Measurements from ENCODE around the gene PAM16.

The PAM16 gene

GRCh38 chr16:4382795-4383357 is 31.8 kb upstream of the PAM16 start:
- Histone ChIP-seq H3K36me3 (ENCODE audit: control insufficient read depth in 4 of 4, insufficient read depth in 4 of 4, low read length in 3 of 4) (peaks cover 5 to 63% (median 41%) of the 10 kb centered on the region in 4 experiments), H3K27ac (ENCODE audit: insufficient read depth in 1 of 2, low read depth in 1 of 2, low read length in 2 of 2, poor library complexity in 1 of 2, severe bottlenecking in 2 of 2) (no peak overlapping the region), H3K9me3 (ENCODE audit: control extremely low read depth in 1 of 5, control insufficient read depth in 4 of 5, insufficient read depth in 2 of 5, low read depth in 1 of 5, low read length in 4 of 5) (no peaks in the 10 kb centered on the region), H3K4me1 (ENCODE audit: control extremely low read depth in 1 of 4, control insufficient read depth in 4 of 4, insufficient read depth in 4 of 4, low read length in 3 of 4) (peaks cover 0 to 4% (median 0%) of the 10 kb centered on the region in 4 experiments), H3K27me3 (replicated peaks in 2 of 5; ENCODE audit: control insufficient read depth in 4 of 5, insufficient read depth in 5 of 5, low read length in 4 of 5) (no peaks in the 10 kb centered on the region), H3K4me3 (ENCODE audit: control insufficient read depth in 1 of 7, extremely low read depth in 1 of 7, insufficient read depth in 4 of 7, low read depth in 2 of 7, low read length in 6 of 7) (no peak overlapping the region)
- no peak for DNase-seq
- 99% methylated on average over 11 of the region's 21 CpGs for WGBS (ENCODE audit: insufficient coverage)
- CTCF ChIA-PET: no interaction called here
- POLR2A ChIA-PET: interaction anchor here (0.6 to 1.0 kb wide), 2 partner anchors 22 to 34 kb away, joined by 3 to 4 read pairs; no protein-coding TSS in a partner anchor

GRCh38 chr16:4381935-4382794 is 31.0 kb upstream of the PAM16 start:
- ChIA-PET CTCF (interaction anchor here (1.1 kb wide), 1 partner anchor 18 kb away, joined by 3 read pairs; no protein-coding TSS in a partner anchor), POLR2A (interaction anchor here (0.6 to 1.0 kb wide), 2 partner anchors 21 to 33 kb away, joined by 3 to 4 read pairs; no protein-coding TSS in a partner anchor)

GRCh38 chr16:4381072-4381934 is 30.2 kb upstream of the PAM16 start:
- Histone ChIP-seq H3K4me1 (ENCODE audit: control extremely low read depth in 1 of 4, control insufficient read depth in 4 of 4, insufficient read depth in 4 of 4, low read length in 3 of 4) (peaks cover 0 to 4% (median 0%) of the 10 kb centered on the region in 4 experiments), H3K27me3 (replicated peaks in 2 of 5; ENCODE audit: control insufficient read depth in 4 of 5, insufficient read depth in 5 of 5, low read length in 4 of 5) (no peaks in the 10 kb centered on the region), H3K9me3 (ENCODE audit: control extremely low read depth in 1 of 5, control insufficient read depth in 4 of 5, insufficient read depth in 2 of 5, low read depth in 1 of 5, low read length in 4 of 5) (no peaks in the 10 kb centered on the region), H3K4me3 (ENCODE audit: control insufficient read depth in 1 of 7, extremely low read depth in 1 of 7, insufficient read depth in 4 of 7, low read depth in 2 of 7, low read length in 6 of 7) (no peak overlapping the region), H3K36me3 (ENCODE audit: control insufficient read depth in 4 of 4, insufficient read depth in 4 of 4, low read length in 3 of 4) (peaks cover 2 to 61% (median 33%) of the 10 kb centered on the region in 4 experiments), H3K27ac (ENCODE audit: insufficient read depth in 1 of 2, low read depth in 1 of 2, low read length in 2 of 2, poor library complexity in 1 of 2, severe bottlenecking in 2 of 2) (no peak overlapping the region)
- ChIA-PET POLR2A (interaction anchor here (1.0 kb wide), 1 partner anchor 20 kb away, joined by 3 read pairs; no protein-coding TSS in a partner anchor), CTCF (interaction anchor here (1.1 kb wide), 1 partner anchor 19 kb away, joined by 3 read pairs; no protein-coding TSS in a partner anchor)
- 96% methylated on average over 58 of the region's 59 CpGs for WGBS (ENCODE audit: insufficient coverage)
- no peak for DNase-seq

More at GRCh38 chr16:4381935-4382794, 31.0 kb upstream of the PAM16 start:
- H3K27me3 ChIP-seq (replicated peaks in 2 of 5; ENCODE audit: control insufficient read depth in 4 of 5, insufficient read depth in 5 of 5, low read length in 4 of 5): no peaks in the 10 kb centered on the region
- H3K36me3 ChIP-seq (ENCODE audit: control insufficient read depth in 4 of 4, insufficient read depth in 4 of 4, low read length in 3 of 4): peaks cover 3 to 63% (median 39%) of the 10 kb centered on the region in 4 experiments
- H3K9me3 ChIP-seq (ENCODE audit: control extremely low read depth in 1 of 5, control insufficient read depth in 4 of 5, insufficient read depth in 2 of 5, low read depth in 1 of 5, low read length in 4 of 5): no peaks in the 10 kb centered on the region
- no peak overlapping the region for H3K4me3 ChIP-seq (ENCODE audit: control insufficient read depth in 1 of 7, extremely low read depth in 1 of 7, insufficient read depth in 4 of 7, low read depth in 2 of 7, low read length in 6 of 7)
- no peak overlapping the region for H3K27ac ChIP-seq (ENCODE audit: insufficient read depth in 1 of 2, low read depth in 1 of 2, low read length in 2 of 2, poor library complexity in 1 of 2, severe bottlenecking in 2 of 2)
- WGBS (ENCODE audit: insufficient coverage): 97% methylated on average over 55 of the region's 55 CpGs
- no peak for DNase-seq
- peaks cover 0 to 4% (median 0%) of the 10 kb centered on the region in 4 experiments for H3K4me1 ChIP-seq (ENCODE audit: control extremely low read depth in 1 of 4, control insufficient read depth in 4 of 4, insufficient read depth in 4 of 4, low read length in 3 of 4)

- CTCF ChIA-PET: interaction anchor here (1.1 to 1.4 kb wide), 2 partner anchors 19 to 23 kb away, joined by 3 to 7 read pairs; no protein-coding TSS in a partner anchor
- H3K27ac ChIP-seq (ENCODE audit: insufficient read depth in 1 of 2, low read depth in 1 of 2, low read length in 2 of 2, poor library complexity in 1 of 2, severe bottlenecking in 2 of 2): no peak overlapping the region
- POLR2A ChIA-PET: no interaction called here
These were observed 29.3 kb upstream of the PAM16 start for GRCh38 chr16:4380119-4381063.

GRCh38 chr16:4378999-4379690 is 28.0 kb upstream of the PAM16 start:
- CTCF ChIA-PET: interaction anchor here (1.4 kb wide), 2 partner anchors 11 to 24 kb away, joined by 4 to 7 read pairs; no protein-coding TSS in a partner anchor
- DNase-seq: no peak
- peaks cover 0 to 45% (median 20%) of the 10 kb centered on the region in 4 experiments for H3K36me3 ChIP-seq (ENCODE audit: control insufficient read depth in 4 of 4, insufficient read depth in 4 of 4, low read length in 3 of 4)

More at GRCh38 chr16:4380119-4381063, 29.3 kb upstream of the PAM16 start:
- peaks cover 2 to 55% (median 28%) of the 10 kb centered on the region in 4 experiments for H3K36me3 ChIP-seq (ENCODE audit: control insufficient read depth in 4 of 4, insufficient read depth in 4 of 4, low read length in 3 of 4)
- no peak for DNase-seq
- H3K4me3 ChIP-seq (ENCODE audit: control insufficient read depth in 1 of 7, extremely low read depth in 1 of 7, insufficient read depth in 4 of 7, low read depth in 2 of 7, low read length in 6 of 7): no peak overlapping the region
- WGBS (ENCODE audit: insufficient coverage): 96% methylated on average over 22 of the region's 26 CpGs
- no peaks in the 10 kb centered on the region for H3K27me3 ChIP-seq (replicated peaks in 2 of 5; ENCODE audit: control insufficient read depth in 4 of 5, insufficient read depth in 5 of 5, low read length in 4 of 5)
- peaks cover 0 to 4% (median 0%) of the 10 kb centered on the region in 4 experiments for H3K4me1 ChIP-seq (ENCODE audit: control extremely low read depth in 1 of 4, control insufficient read depth in 4 of 4, insufficient read depth in 4 of 4, low read length in 3 of 4)
- no peaks in the 10 kb centered on the region for H3K9me3 ChIP-seq (ENCODE audit: control extremely low read depth in 1 of 5, control insufficient read depth in 4 of 5, insufficient read depth in 2 of 5, low read depth in 1 of 5, low read length in 4 of 5)

More at GRCh38 chr16:4378999-4379690, 28.0 kb upstream of the PAM16 start:
- Histone ChIP-seq H3K9me3 (ENCODE audit: control extremely low read depth in 1 of 5, control insufficient read depth in 4 of 5, insufficient read depth in 2 of 5, low read depth in 1 of 5, low read length in 4 of 5) (no peaks in the 10 kb centered on the region), H3K27ac (ENCODE audit: insufficient read depth in 1 of 2, low read depth in 1 of 2, low read length in 2 of 2, poor library complexity in 1 of 2, severe bottlenecking in 2 of 2) (no peak overlapping the region), H3K27me3 (replicated peaks in 2 of 5; ENCODE audit: control insufficient read depth in 4 of 5, insufficient read depth in 5 of 5, low read length in 4 of 5) (no peaks in the 10 kb centered on the region), H3K4me3 (ENCODE audit: control insufficient read depth in 1 of 7, extremely low read depth in 1 of 7, insufficient read depth in 4 of 7, low read depth in 2 of 7, low read length in 6 of 7) (no peak overlapping the region), H3K4me1 (ENCODE audit: control extremely low read depth in 1 of 4, control insufficient read depth in 4 of 4, insufficient read depth in 4 of 4, low read length in 3 of 4) (no peaks in the 10 kb centered on the region)
- POLR2A ChIA-PET: no interaction called here
- WGBS (ENCODE audit: insufficient coverage): 95% methylated on average over 20 of the region's 21 CpGs
